Measurements from ENCODE around the gene PLCB1.

DNA sequence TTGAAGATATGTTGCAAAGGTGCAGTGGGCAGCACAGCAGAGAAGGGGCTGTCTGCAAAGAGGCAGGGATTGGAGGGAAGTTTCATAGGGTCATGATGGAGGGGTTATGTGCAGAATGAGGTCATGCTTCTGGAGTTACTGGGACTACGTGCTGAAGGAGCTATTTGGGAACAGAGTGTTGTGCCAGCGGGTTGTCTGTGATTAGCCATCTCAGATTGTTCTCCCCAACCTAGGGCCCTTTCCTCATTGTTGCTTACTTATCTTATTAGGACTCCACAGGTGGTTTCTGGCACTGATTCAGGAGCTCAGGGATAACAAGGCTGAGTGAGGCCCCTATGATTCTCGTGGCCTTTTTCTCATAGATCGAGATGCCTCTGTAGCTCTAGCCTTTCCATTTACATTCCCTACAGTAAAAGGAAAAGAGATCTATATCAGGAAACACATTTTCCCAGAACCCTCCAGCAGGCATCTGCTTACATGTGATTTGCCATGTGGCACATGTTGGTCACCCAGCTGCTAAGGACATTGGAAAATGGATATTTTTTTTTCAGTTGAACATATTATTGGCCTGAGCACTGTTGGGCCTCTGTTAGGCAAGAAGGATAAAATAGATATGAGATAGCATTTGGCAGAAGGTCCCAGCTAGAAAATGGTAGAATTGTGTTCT, 507.2 kb downstream of the PLCB1 start:
- TF ChIP-seq POLR2A (IDR thresholded peaks at IDR 0.05; ENCODE audit: low read length) (no peak), GATA1 (IDR thresholded peaks at IDR 0.05; ENCODE audit: low read depth, low read length) (no peak)
